Measurements from ENCODE around the gene WIPF1. TPM values are rescaled to one million over a fixed set of nuclear protein-coding genes. Genes with fewer than 3 reads are reported as not detected.

WIPF1 gene
- total RNA-seq, 1 donor, result 20.5 TPM

- no peak for DNase-seq (ENCODE audit: low read depth)
- no peak for TF ChIP-seq CTCF (IDR thresholded peaks at IDR 0.05; ENCODE audit: insufficient read depth, low read length)
- no peak overlapping the region for H3K4me3 ChIP-seq (ENCODE audit: low read depth, low read length)
Observed at GRCh38 chr2:174623690-174624089, 26.1 kb upstream of the WIPF1 start.

GRCh38 chr2:174623106-174623637 lies 25.6 kb upstream of the WIPF1 start:
- TF ChIP-seq CTCF (IDR thresholded peaks at IDR 0.05; ENCODE audit: insufficient read depth, low read length), result no peak
- no peak for DNase-seq (ENCODE audit: low read depth)
- H3K4me3 ChIP-seq (ENCODE audit: low read depth, low read length), result no peak overlapping the region

GRCh38 chr2:174621323-174621722 lies 23.7 kb upstream of the WIPF1 start:
- no peak for DNase-seq (ENCODE audit: low read depth)
- TF ChIP-seq CTCF (IDR thresholded peaks at IDR 0.05; ENCODE audit: insufficient read depth, low read length), result no peak
- H3K4me3 ChIP-seq (ENCODE audit: low read depth, low read length), result no peak overlapping the region

- H3K4me3 ChIP-seq (ENCODE audit: low read depth, low read length), result no peak overlapping the region
- no peak for TF ChIP-seq CTCF (IDR thresholded peaks at IDR 0.05; ENCODE audit: insufficient read depth, low read length)
- no peak for DNase-seq (ENCODE audit: low read depth)
Observed at GRCh38 chr2:174618179-174618578, 20.6 kb upstream of the WIPF1 start.

- DNase-seq (ENCODE audit: low read depth), result no peak
- no peak overlapping the region for H3K4me3 ChIP-seq (ENCODE audit: low read depth, low read length)
- no peak for TF ChIP-seq CTCF (IDR thresholded peaks at IDR 0.05; ENCODE audit: insufficient read depth, low read length)
Observed at GRCh38 chr2:174617718-174618117, 20.1 kb upstream of the WIPF1 start.

GRCh38 chr2:174617120-174617519 lies 19.5 kb upstream of the WIPF1 start:
- H3K4me3 ChIP-seq (ENCODE audit: low read depth, low read length), result no peak overlapping the region
- TF ChIP-seq CTCF (IDR thresholded peaks at IDR 0.05; ENCODE audit: insufficient read depth, low read length), result no peak
- DNase-seq (ENCODE audit: low read depth), result peak; percentile 34

GRCh38 chr2:174615871-174616436 lies 18.4 kb upstream of the WIPF1 start:
- H3K4me3 ChIP-seq (ENCODE audit: low read depth, low read length), result no peak overlapping the region
- no peak for TF ChIP-seq CTCF (IDR thresholded peaks at IDR 0.05; ENCODE audit: insufficient read depth, low read length)
- peak; percentile 86 for DNase-seq (ENCODE audit: low read depth)
